DMS153 treated with DMSO at 0.1 percent for 48 hours (cell line): Measurements from ENCODE around the gene SYT12.
"Not testable (repeated sequence)": the region's sequence is repeated elsewhere in the genome, so short reads cannot be mapped to it uniquely, and the experiment has no call there.

ENCODE experiments used
- DNase-seq: peaks from one replicate; lab custom pipeline; 2025; ENCODE audit not compliant: unreplicated experiment; lab: John Stamatoyannopoulos, UW

SYT12 gene, protein sequence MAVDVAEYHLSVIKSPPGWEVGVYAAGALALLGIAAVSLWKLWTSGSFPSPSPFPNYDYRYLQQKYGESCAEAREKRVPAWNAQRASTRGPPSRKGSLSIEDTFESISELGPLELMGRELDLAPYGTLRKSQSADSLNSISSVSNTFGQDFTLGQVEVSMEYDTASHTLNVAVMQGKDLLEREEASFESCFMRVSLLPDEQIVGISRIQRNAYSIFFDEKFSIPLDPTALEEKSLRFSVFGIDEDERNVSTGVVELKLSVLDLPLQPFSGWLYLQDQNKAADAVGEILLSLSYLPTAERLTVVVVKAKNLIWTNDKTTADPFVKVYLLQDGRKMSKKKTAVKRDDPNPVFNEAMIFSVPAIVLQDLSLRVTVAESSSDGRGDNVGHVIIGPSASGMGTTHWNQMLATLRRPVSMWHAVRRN

GRCh38 chr11:67022961-67023956, at the start of gene SYT12:
Gene SYT12, plus strand, starts transcription at chr11:67023134. Its CDS starts 7,011 bp downstream, at chr11:67030145.
- DNase-seq, result no peak

DNA sequence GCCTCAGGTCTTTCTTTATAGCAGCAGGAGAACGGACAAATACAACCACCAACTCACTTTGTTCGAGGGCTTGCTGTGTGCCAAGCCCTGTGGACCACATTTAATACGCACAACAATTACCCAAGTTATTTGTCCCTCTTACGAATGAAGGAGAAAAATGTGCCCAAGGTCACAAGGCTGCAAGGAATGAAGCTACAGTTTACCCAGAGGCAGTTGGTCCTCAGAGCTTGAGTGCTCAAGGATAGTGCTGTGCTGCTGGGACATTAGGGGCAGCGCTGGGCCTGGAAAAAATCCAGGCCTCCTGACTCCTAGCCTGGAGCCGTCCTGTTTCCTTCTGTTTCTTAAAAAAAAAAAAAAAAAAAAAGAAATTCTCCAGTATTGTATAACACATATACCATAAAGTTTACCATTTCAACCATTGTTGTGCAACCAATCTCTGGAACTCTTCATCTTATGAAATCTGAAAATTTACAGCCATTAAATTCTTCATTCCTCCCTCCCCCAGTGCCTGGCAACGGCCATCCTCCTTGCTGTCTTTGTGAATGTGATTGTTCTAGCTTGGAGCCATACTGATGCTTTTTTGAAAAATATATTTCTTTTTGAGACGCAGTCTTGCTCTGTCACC, 48.9 kb upstream of the SYT12 start:
- no peak for DNase-seq

GRCh38 chr11:66974724-66975404, 48.1 kb upstream of the SYT12 start, which contains the start of gene C11orf86:
Gene C11orf86, plus strand, starts transcription at chr11:66975304. Its CDS starts 59 bp downstream, at chr11:66975363.
- no peak for DNase-seq

GRCh38 chr11:66975405-66976027, 47.4 kb upstream of the SYT12 start:
- DNase-seq, result no peak

- DNase-seq, result no peak
Observed at GRCh38 chr11:66976028-66976467, 46.9 kb upstream of the SYT12 start.

DNA sequence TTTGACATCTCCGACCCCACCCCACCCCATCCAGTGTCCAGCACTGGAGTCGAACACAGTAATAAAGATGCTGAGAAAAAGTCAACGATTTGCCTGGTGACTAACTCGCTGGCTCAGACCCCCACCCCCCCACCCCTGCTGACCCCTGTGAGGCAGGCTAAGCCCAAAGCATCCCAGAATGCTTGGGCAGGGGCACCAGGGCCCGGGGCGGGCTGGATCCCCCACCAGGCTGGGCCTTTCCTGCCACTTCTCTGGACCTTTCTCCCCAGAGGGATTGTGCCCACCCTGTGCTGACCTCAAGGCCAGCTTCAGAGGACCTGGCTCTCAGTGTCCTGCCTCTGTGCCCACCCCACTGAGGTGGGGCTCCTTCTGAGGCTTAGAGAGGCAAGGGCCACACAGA, 46.0 kb upstream of the SYT12 start:
- no peak for DNase-seq

DNA sequence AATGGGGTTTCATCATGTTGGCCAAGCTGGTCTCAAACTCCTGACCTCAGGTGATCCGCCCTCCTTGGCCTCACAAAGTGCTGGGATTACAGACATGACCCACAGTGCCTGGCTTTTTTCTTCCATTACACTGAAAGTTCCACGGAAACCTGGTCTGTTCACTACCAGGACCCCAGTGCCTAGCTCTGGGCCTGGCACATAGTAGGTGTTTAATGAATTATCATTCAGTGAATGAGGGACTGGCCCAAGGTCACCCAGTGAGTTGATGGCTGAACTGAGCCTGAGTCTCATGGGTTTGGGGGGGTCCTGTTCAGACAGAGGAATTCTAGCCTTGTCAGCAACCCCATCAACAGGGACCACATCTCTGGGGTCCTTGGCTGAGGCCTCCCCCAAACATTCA, 44.7 kb upstream of the SYT12 start:
- no peak for DNase-seq

DNA sequence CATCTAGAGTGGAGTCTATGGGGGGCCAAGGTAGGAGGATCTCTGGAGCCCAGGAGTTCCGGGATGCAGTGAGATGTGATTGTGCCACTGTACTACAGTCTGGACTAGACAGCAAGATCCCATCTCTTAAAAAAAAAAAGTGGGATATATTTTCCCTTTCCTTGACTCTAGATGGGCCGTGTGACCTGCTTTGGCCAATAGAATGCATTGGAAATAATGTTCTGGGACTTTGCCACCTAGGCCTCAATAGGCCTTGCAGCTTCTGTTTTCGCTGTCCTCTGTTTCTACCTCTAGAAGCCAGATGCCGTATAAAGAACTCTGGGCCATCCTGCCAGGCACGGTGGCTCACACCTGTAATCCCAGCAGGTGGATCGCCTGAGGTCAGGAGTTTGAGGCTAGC, 44.2 kb upstream of the SYT12 start:
- DNase-seq, result no peak

DNA sequence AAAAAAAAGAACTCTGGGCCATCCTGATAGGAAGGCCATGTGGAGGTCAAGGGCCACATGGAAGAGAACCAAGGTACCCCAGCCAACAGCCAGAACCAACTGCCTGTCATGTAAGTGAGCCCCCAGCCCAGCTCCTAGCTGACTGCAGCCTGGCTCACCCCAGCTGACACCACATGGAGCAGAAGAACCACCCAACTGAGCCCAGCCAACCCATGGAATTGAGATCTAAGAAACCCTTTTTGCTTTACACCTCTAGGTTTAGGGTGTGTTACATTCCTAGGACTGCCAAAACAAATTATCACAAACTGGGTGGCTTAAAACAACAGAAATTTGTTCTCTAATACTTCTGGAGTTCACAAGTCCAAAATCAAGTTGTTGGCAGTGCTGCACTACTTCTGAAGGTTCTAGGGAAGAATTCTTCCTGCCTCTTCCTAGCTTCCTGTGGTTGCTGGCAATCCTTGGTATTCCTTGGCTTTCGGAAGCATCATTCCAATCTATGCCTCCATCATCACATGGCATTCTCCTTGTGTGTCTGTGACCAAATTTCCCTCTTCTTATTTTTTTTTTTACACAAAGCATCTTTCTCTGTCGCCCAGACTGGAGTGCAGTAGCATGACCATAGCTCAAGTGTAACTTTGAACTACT, 43.5 kb upstream of the SYT12 start:
- no peak for DNase-seq

- DNase-seq, result peak; percentile 42
Observed at GRCh38 chr11:66981976-66982578, 40.9 kb upstream of the SYT12 start.

DNA sequence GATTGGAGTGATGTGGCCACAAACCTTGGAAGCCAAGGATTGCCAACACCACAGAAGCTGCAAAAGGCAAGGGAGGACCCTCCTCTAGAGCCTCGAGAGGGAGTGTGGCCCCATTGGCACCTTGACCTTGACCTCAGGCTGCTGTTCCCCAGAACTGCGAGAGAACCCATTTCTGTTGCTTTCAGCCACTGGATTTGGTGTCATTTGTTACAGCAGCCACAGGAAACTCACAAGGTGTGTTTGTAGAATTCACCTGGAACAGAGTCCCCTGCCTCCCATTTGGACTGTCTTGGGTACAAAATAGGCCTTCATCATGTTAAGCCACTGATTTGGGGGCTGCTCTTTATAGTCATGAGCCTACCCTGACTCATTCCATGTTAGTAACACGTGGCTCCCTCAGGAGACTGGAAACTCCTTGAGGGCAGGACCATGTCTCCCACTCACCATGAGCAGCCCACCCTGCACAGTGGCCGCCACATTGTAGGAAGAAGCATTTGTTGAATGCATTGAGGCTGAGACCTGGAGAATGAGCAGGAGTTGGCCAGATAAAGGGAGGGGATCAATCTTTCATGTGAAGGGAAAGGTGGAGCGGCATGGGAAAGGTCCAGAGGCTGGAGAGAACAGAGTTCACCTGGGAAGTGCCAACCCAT, 39.5 kb upstream of the SYT12 start:
- no peak for DNase-seq

GRCh38 chr11:66985508-66986177, 37.3 kb upstream of the SYT12 start:
- DNase-seq, result no peak

- DNase-seq, result no peak
Observed at GRCh38 chr11:66986178-66986545, 36.8 kb upstream of the SYT12 start.

GRCh38 chr11:66987158-66987620, 35.7 kb upstream of the SYT12 start:
- no peak for DNase-seq

- no peak for DNase-seq
Observed at GRCh38 chr11:66987924-66988637, 34.9 kb upstream of the SYT12 start.

DNA sequence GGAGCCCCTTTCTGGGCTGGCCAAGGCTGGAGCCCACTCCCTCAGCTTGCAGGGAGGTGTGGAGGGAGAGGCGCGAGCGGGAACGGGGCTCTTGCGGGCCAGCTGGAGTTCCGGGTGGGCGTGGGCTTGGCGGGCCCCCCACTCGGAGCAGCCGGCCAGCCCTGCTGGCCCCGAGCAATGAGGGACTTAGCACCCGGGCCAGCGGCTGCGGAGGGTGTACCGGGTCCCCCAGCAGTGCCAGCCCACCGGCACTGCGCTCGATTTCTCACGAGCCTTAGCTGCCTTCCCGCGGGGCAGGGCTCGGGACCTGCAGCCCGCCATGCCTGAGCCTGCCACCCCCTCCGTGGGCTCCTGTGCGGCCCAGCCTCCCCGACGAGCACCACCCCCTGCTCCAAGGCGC, 34.2 kb upstream of the SYT12 start:
- DNase-seq, result not testable (repeated sequence)

DNA sequence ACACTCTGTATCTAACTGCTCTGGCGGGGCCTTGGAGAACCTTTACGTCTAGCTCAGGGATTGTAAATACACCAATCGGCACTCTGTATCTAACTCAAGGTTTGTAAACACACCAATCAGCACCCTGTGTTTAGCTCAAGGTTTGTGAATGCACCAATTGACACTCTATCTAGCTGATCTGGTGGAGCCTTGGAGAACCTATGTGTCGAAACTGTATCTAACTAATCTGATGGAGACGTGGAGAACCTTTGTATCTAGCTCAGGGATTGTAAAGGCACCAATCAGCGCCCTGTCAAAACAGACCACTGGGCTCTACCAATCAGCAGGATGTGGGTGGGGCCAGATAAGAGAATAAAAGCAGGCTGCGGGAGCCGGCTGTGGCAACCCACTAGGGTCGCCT, 33.6 kb upstream of the SYT12 start:
- DNase-seq, result not testable (repeated sequence)
